HS-5 (cell line): Measurements from ENCODE around the gene REEP3.
A peak's percentile ranks its signal among the peaks of the same experiment; 100 is the strongest.
"Not testable (repeated sequence)": the region's sequence is repeated elsewhere in the genome, so short reads cannot be mapped to it uniquely, and the experiment has no call there.

ENCODE experiments used
- DNase-seq: peaks from one replicate; pipeline ENCODE4 v3.0.0-alpha.2; 2012; ENCODE audit warnings: low read depth

REEP3 gene

GRCh38 chr10:63549810-63550209 lies 28.6 kb downstream of the REEP3 start:
- no peak for DNase-seq

GRCh38 chr10:63553031-63553430 lies 31.8 kb downstream of the REEP3 start:
- DNase-seq = peak; percentile 64

GRCh38 chr10:63553473-63553872 lies 32.3 kb downstream of the REEP3 start:
- DNase-seq = peak; percentile 48

GRCh38 chr10:63554657-63555056 lies 33.5 kb downstream of the REEP3 start:
- DNase-seq = peak; percentile 68

GRCh38 chr10:63555330-63555729 lies 34.1 kb downstream of the REEP3 start:
- no peak for DNase-seq

GRCh38 chr10:63558132-63558784 lies 37.1 kb downstream of the REEP3 start:
- no peak for DNase-seq

- no peak for DNase-seq
These were observed 40.1 kb downstream of the REEP3 start for GRCh38 chr10:63561341-63561740.

- DNase-seq = no peak
These were observed 41.2 kb downstream of the REEP3 start for GRCh38 chr10:63562391-63562790.

- DNase-seq = no peak
These were observed 41.7 kb downstream of the REEP3 start for GRCh38 chr10:63562857-63563256.

GRCh38 chr10:63563623-63564022 lies 42.4 kb downstream of the REEP3 start:
- no peak for DNase-seq

GRCh38 chr10:63564731-63565130 lies 43.5 kb downstream of the REEP3 start:
- not testable (repeated sequence) for DNase-seq

GRCh38 chr10:63573068-63573697 lies 52.0 kb downstream of the REEP3 start:
- no peak for DNase-seq

- no peak for DNase-seq
These were observed 52.8 kb downstream of the REEP3 start for GRCh38 chr10:63574011-63574410.

GRCh38 chr10:63576501-63576900 lies 55.3 kb downstream of the REEP3 start:
- no peak for DNase-seq

- DNase-seq = no peak
These were observed 57.3 kb downstream of the REEP3 start for GRCh38 chr10:63578501-63578900.

GRCh38 chr10:63579371-63580014 lies 58.3 kb downstream of the REEP3 start:
- DNase-seq = no peak

- DNase-seq = no peak
These were observed 61.5 kb downstream of the REEP3 start for GRCh38 chr10:63582690-63583089.

- no peak for DNase-seq
These were observed 62.2 kb downstream of the REEP3 start for GRCh38 chr10:63583397-63583796.

- no peak for DNase-seq
These were observed 62.9 kb downstream of the REEP3 start for GRCh38 chr10:63583909-63584724.

- no peak for DNase-seq
These were observed 63.5 kb downstream of the REEP3 start for GRCh38 chr10:63584725-63585035.

- DNase-seq = no peak
These were observed 63.8 kb downstream of the REEP3 start for GRCh38 chr10:63585041-63585440.

GRCh38 chr10:63586043-63586442 lies 64.8 kb downstream of the REEP3 start:
- DNase-seq = no peak

- no peak for DNase-seq
These were observed 66.0 kb downstream of the REEP3 start for GRCh38 chr10:63587191-63587590.
